Fibroblast of mammary gland (primary cell): ENCODE results near the gene RTTN.

ENCODE experiments used
- DNase-seq: peaks from one replicate; pipeline ENCODE4 v3.0.0-alpha.2; 2010; ENCODE audit warnings: low read depth
- H3K4me3 ChIP-seq: 2 replicates; pipeline ENCODE4 v1.5.1; 2011; ENCODE audit warnings: low read depth, mild to moderate bottlenecking, low read length, moderate library complexity; ENCODE audit not compliant: control insufficient read depth
- CTCF ChIP-seq: conservative IDR thresholded peaks from 2 replicates; pipeline ENCODE4 v1.5.1; 2011; ENCODE audit warnings: low read depth, low read length, inconsistent platforms; ENCODE audit not compliant: control insufficient read depth, insufficient read depth

RTTN gene

GRCh38 chr18:69958422-69958821 is 247.1 kb downstream of the RTTN start:
- DNase-seq, result no peak
- TF ChIP-seq CTCF, result no peak
- H3K4me3 ChIP-seq, result no peak overlapping the region

GRCh38 chr18:69957747-69958146 is 247.7 kb downstream of the RTTN start:
- H3K4me3 ChIP-seq, result no peak overlapping the region
- no peak for DNase-seq
- TF ChIP-seq CTCF, result no peak

GRCh38 chr18:69956665-69957620 is 248.5 kb downstream of the RTTN start:
- DNase-seq, result no peak
- no peak for TF ChIP-seq CTCF
- no peak overlapping the region for H3K4me3 ChIP-seq

- no peak for DNase-seq
- no peak overlapping the region for H3K4me3 ChIP-seq
- TF ChIP-seq CTCF, result no peak
These were observed 249.4 kb downstream of the RTTN start for GRCh38 chr18:69956057-69956456.

- H3K4me3 ChIP-seq, result no peak overlapping the region
- DNase-seq, result no peak
- TF ChIP-seq CTCF, result no peak
These were observed 250.6 kb downstream of the RTTN start for GRCh38 chr18:69954719-69955480.

GRCh38 chr18:69953191-69953590 is 252.3 kb downstream of the RTTN start:
- DNase-seq, result no peak
- no peak for TF ChIP-seq CTCF
- no peak overlapping the region for H3K4me3 ChIP-seq
